GM19099 (cell line): ENCODE data around the gene RPN2.

Experiments used
- POLR2A ChIP-seq: IDR thresholded peaks from 3 replicates; pipeline ENCODE4 v1.6.1; 2011; ENCODE audit warnings: low read depth; ENCODE audit not compliant: insufficient read length; ENCODE audit errors: extremely low read depth

Gene RPN2

GRCh38 chr20:37198932-37199660, 20.0 kb downstream of the RPN2 start:
- TF ChIP-seq POLR2A, result no peak

- TF ChIP-seq POLR2A, result no peak
Measured at GRCh38 chr20:37200376-37200775, 21.2 kb downstream of the RPN2 start.

- no peak for TF ChIP-seq POLR2A
Measured at GRCh38 chr20:37200926-37201826, 22.0 kb downstream of the RPN2 start.

- TF ChIP-seq POLR2A, result no peak
Measured at GRCh38 chr20:37201827-37202162, 22.7 kb downstream of the RPN2 start.

DNA sequence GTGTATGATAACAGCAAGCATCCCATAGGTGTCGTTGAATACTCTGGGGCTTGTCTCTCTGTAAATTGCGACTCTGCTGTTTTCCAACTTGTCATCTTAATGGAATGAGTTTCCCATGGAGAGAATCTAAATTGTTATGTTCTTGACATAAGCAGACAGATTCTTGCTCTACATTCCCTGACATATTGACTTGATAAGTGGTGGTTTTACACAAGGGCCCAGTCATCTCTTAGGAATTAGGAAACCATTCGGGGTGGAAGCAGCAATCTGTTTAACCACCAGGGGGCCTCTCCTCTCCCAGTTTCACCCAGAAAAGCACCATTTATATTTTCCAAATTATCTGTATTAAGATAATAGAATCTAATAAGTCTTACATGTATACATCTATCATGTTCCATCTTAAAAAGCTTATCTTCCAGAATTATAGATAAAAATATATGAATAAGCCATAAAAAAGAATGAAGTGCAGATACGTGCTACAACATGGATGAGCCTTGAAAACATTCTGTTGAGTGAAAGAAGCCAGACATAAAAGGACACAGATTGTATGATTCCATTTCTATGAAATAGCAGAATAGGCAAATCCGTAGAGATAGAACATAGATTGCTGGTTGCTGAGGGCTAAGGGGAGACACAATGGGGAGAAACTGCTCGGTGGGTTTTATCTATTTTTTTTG, 23.3 kb downstream of the RPN2 start:
- TF ChIP-seq POLR2A, result no peak

DNA sequence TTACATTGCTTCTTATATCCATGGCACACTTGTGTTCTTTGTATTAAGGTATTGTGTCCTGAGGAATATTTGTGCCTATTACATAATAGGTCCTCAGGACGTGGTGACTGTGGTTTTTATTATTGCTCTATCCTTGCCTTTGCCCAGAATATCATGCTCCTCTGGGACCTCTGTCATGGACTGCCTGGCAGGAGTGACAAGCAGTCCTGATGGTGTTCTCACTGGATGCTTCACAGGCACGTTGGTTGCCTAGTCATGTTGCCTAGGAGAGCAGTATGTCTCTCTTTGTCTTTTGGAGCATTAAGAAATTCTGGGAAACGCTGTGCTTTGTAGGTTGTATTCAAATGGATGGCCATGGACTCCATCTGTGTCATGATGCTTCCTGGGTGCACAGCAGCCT, 24.9 kb downstream of the RPN2 start:
- no peak for TF ChIP-seq POLR2A

- no peak for TF ChIP-seq POLR2A
Measured at GRCh38 chr20:37205130-37205529, 26.0 kb downstream of the RPN2 start.

DNA sequence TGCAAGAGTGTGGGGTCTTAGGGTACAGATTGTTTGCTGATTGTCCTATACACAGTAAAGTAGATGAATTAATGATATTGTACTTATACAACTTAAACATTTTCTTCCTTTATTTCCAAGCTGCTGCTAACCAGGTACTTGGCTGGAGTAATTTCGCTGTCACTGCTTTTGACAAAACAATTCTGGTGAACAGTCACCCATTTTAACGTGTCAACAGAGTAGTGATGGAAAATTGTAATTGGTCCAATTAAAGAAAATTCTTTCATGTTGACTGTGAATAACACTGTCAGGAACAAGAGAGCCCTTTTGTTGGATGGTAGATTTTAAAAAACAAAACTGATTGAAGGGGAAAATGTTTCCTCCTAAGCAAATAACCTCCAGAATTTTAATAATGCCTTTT, 26.7 kb downstream of the RPN2 start:
- no peak for TF ChIP-seq POLR2A

DNA sequence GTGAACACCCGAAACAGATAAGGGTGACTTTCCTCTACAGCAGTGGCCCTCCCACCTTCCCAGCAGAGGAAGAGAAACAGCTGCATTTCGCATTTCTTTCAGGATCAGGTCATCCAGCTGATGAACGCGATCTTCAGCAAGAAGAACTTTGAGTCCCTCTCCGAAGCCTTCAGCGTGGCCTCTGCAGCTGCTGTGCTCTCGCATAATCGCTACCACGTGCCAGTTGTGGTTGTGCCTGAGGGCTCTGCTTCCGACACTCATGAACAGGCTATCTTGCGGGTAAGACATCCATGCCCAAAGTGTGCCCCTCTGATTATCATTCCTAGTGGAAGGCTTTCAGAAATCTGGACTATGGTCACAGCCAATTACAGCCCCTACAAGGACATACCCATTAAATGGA, 28.0 kb downstream of the RPN2 start:
- no peak for TF ChIP-seq POLR2A

DNA sequence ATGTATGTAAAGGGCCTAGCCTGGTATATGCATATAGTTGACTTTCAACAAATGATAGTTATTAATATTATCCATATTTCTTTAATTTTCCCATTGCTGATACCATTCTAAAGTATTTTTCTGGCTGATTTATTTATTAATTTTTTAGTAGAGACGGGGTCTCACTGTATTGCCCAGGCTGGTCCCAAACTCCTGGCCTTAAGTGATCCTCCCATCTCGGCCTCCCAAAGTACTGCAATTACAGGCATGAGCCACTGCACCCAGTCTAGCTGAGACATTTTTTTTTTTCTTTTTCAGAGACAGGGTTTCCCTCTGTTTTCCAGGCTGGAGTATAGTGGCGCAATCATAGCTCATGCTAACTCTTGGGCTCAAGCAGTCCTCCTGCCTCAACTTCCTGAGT, 30.1 kb downstream of the RPN2 start:
- no peak for TF ChIP-seq POLR2A

GRCh38 chr20:37209661-37210314, 30.7 kb downstream of the RPN2 start:
- no peak for TF ChIP-seq POLR2A

- TF ChIP-seq POLR2A, result no peak
Measured at GRCh38 chr20:37218441-37218840, 39.3 kb downstream of the RPN2 start.

- TF ChIP-seq POLR2A, result no peak
Measured at GRCh38 chr20:37218976-37219375, 39.8 kb downstream of the RPN2 start.

DNA sequence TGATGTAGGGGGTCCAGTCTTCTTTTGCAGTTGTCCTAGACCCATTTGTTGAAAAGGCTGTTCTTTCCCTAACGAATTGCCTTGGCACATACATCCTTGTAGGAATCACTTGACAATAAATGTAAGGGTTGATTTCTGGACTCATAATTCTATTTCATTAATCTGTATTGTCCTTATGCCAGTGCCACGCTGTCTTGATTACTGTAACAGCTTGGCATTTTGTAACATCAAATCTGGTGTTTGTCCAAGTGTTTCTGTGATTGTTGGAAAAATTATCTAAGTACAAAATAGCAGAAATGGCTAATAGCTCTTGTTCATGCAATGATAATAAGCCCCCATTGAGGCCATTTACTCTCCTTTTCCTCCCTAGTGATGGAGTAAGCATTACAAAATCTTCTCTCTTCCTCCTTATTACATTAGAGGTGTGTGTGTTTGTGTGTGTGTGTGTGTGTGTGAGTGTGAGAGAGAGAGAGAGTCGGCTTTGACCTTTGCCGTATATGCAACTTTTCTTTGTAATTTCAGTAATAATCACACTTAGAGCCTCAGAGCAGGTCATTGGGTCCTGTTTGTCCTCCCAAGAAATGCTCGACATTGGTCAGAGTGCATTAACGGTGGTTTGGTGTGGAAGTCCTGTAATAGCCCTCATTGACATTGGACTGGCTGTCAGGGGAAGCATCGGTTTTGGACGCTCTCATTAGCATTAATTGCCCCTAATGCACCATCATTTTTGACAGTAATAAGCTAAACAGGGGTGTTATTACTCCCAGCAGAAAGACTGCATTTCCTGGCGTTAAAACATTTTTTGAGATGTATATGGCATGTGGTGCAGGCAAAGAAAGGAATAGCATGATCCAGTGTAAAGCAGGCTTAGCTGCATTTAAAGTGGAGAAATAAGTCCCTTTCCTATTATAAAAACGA, 40.9 kb downstream of the RPN2 start:
- no peak for TF ChIP-seq POLR2A
